Osteoblast (primary cell): ENCODE measurements around the gene C3orf18. TPM values are rescaled to one million over a fixed set of nuclear protein-coding genes. Genes with fewer than 3 reads are reported as not detected.

ENCODE experiments used
- DNase-seq: peaks from one replicate; pipeline ENCODE4 v3.0.0; 2011; ENCODE audit warnings: low spot score, mixed read lengths; ENCODE audit not compliant: insufficient read length; ENCODE audit errors: missing footprints
- H2AFZ ChIP-seq: 2 replicates; pipeline ENCODE4 v1.6.0; 2011; ENCODE audit warnings: mild to moderate bottlenecking, low read length
- H3K27ac ChIP-seq: 2 replicates; pipeline ENCODE4 v1.5.1; 2011; ENCODE audit warnings: mild to moderate bottlenecking, low read depth, low read length, moderate library complexity
- H3K27me3 ChIP-seq: 2 replicates; pipeline ENCODE4 v1.6.0; 2012; ENCODE audit warnings: mild to moderate bottlenecking, control low read depth, inconsistent platforms, low read length, moderate library complexity; ENCODE audit not compliant: insufficient read depth
- H3K36me3 ChIP-seq: 2 replicates; pipeline ENCODE4 v1.5.1; 2011; ENCODE audit warnings: mild to moderate bottlenecking, low read length, control low read depth, moderate library complexity; ENCODE audit not compliant: insufficient read depth
- H3K4me1 ChIP-seq: 2 replicates; pipeline ENCODE4 v1.5.1; 2011; ENCODE audit warnings: mild to moderate bottlenecking, low read length, control low read depth, moderate library complexity; ENCODE audit not compliant: insufficient read depth
- H3K4me2 ChIP-seq: 2 replicates; pipeline ENCODE4 v1.6.0; 2011; ENCODE audit warnings: mild to moderate bottlenecking, low read length; ENCODE audit not compliant: insufficient read depth
- H3K4me3 ChIP-seq: fragments of 200-600 bp; sonication (generic); 3 replicates; pipeline ENCODE4 v1.5.1; 2012; ENCODE audit warnings: mild to moderate bottlenecking, low read length, inconsistent platforms; ENCODE audit not compliant: insufficient read depth
- H3K79me2 ChIP-seq: 2 replicates; pipeline ENCODE4 v1.6.0; 2012; ENCODE audit warnings: mild to moderate bottlenecking, low read length, control low read depth, inconsistent platforms; ENCODE audit not compliant: insufficient read depth
- H3K9me3 ChIP-seq: 2 replicates; pipeline ENCODE4 v1.5.1; 2011; ENCODE audit warnings: low read depth, low read length, control low read depth
- H4K20me1 ChIP-seq: 2 replicates; pipeline ENCODE4 v1.6.0; 2012; ENCODE audit warnings: mild to moderate bottlenecking, low read length, control low read depth; ENCODE audit not compliant: insufficient read depth
- total RNA-seq: library from RNA; depleted of rRNA; stranded (reverse); fragments of >200 nt; gene quantifications from 2 replicates; pipeline ENCODE4 v1.2.3, GENCODE V29; 2012
- TF ChIP-seq, protein P1 (sequence below): IDR thresholded peaks from 2 replicates; pipeline ENCODE4 v1.5.1; 2011; ENCODE audit warnings: mild to moderate bottlenecking, low read depth, low read length, moderate library complexity; ENCODE audit errors: extremely low read depth

The C3orf18 gene
- total RNA-seq, 1 donor: 18.8 TPM

DNA sequence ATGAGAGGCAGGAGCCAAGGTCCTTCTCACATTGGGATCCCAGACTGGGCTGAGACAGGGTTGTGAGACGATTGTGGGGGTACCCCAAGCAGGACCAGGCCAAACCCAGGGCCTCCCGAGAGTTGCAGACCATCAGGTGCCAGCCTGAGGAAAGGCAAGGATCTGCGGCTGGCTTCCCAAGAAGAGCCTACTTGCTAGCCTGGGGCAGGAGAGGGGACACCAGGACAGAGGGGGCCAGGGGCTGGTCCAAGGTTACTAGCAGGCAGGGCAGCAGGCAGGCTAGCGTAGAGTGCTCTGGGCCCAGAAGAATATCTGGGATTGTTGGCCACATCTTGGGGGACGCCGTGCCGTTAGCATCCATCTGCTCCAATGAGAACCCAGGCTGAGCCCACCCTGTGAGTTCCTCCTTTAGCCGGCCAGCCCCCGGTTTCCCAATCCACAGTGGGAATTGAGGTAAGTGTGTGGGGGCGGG, 43.5 kb upstream of the C3orf18 start:
- TF ChIP-seq, protein P1, sequence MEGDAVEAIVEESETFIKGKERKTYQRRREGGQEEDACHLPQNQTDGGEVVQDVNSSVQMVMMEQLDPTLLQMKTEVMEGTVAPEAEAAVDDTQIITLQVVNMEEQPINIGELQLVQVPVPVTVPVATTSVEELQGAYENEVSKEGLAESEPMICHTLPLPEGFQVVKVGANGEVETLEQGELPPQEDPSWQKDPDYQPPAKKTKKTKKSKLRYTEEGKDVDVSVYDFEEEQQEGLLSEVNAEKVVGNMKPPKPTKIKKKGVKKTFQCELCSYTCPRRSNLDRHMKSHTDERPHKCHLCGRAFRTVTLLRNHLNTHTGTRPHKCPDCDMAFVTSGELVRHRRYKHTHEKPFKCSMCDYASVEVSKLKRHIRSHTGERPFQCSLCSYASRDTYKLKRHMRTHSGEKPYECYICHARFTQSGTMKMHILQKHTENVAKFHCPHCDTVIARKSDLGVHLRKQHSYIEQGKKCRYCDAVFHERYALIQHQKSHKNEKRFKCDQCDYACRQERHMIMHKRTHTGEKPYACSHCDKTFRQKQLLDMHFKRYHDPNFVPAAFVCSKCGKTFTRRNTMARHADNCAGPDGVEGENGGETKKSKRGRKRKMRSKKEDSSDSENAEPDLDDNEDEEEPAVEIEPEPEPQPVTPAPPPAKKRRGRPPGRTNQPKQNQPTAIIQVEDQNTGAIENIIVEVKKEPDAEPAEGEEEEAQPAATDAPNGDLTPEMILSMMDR: no peak
- H3K27me3 ChIP-seq: no peaks in the 10 kb centered on the region
- H4K20me1 ChIP-seq: no peaks in the 10 kb centered on the region
- H3K4me3 ChIP-seq: peak overlapping the region; percentile 79
- no peaks in the 10 kb centered on the region for H3K9me3 ChIP-seq
- peak overlapping the region; percentile 36 for H3K27ac ChIP-seq
- DNase-seq: no peak
- no peaks in the 10 kb centered on the region for H3K79me2 ChIP-seq
- peaks cover 9% of the 10 kb centered on the region for H3K36me3 ChIP-seq
- peaks cover 17% of the 10 kb centered on the region for H3K4me1 ChIP-seq
- H3K4me2 ChIP-seq: peak overlapping the region; percentile 86
- peak overlapping the region; percentile 83 for H2AFZ ChIP-seq

DNA sequence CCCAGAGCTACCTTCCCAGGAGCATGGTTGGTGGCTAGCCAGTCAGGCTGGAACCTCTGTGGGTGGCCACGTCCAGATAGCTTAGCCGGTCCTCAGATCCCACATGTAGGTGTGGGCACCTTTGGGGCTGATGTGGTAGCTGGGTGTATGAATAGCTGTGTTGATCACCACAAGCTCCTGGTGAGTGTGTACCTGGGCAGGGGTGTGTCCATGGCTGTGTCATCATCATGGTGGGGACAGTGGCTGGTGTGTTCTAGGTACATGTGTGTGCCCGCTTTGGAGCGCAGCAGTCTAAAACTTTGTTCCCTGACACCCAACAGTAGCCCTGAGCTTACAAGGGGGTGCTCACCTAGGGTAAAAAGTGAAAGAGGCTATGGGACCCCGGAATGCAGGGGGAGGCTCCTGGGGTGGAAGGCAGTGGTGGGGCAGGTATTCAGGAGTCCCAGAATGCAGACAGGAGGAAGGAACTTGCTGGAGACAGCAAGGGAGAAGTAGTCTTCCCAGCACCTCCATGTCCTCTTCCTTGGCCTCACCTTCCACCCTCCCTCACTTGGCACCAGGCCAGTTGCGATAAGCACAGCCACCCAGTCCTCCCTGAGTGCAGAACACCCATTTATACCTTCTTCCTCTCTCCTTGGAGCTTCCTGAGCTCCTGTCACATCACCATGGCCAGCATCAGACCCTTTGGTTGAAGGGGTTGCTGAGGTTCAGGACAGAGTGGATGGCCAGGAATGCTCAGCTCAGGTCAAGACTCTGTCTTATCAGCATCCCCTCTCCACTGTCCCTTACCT, 42.8 kb upstream of the C3orf18 start:
- Histone ChIP-seq H3K27me3 (no peaks in the 10 kb centered on the region), H4K20me1 (no peaks in the 10 kb centered on the region), H3K27ac (no peak overlapping the region), H3K4me2 (peak overlapping the region; percentile 86), H3K36me3 (peaks cover 9% of the 10 kb centered on the region), H3K4me3 (peak overlapping the region; percentile 79), H2AFZ (no peak overlapping the region), H3K9me3 (no peaks in the 10 kb centered on the region), H3K79me2 (no peaks in the 10 kb centered on the region), H3K4me1 (peaks cover 15% of the 10 kb centered on the region)
- TF ChIP-seq, protein P1: no peak
- DNase-seq: peak; percentile 42

DNA sequence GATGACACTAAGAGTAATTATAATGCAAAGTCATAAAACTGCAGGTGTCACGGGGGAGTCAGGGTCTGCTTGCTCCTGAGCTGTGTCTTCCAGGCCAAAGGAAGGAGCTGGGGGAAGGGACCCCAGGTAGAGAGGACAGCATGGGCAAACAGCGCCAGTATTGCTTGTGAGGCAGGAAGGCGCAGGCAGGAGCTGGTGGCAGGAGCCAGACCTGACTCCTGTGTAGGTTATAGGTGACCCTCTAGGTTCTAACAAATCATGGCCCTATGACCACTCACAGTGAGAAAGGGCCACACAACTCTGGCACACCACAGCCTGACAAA, 42.2 kb upstream of the C3orf18 start:
- no peak for DNase-seq
- Histone ChIP-seq H3K4me1 (peaks cover 15% of the 10 kb centered on the region), H2AFZ (no peak overlapping the region), H3K9me3 (no peaks in the 10 kb centered on the region), H3K4me3 (no peak overlapping the region), H3K27ac (no peak overlapping the region), H3K4me2 (no peak overlapping the region), H3K79me2 (no peaks in the 10 kb centered on the region), H3K36me3 (peaks cover 9% of the 10 kb centered on the region), H4K20me1 (no peaks in the 10 kb centered on the region), H3K27me3 (no peaks in the 10 kb centered on the region)
- TF ChIP-seq, protein P1: no peak

DNA sequence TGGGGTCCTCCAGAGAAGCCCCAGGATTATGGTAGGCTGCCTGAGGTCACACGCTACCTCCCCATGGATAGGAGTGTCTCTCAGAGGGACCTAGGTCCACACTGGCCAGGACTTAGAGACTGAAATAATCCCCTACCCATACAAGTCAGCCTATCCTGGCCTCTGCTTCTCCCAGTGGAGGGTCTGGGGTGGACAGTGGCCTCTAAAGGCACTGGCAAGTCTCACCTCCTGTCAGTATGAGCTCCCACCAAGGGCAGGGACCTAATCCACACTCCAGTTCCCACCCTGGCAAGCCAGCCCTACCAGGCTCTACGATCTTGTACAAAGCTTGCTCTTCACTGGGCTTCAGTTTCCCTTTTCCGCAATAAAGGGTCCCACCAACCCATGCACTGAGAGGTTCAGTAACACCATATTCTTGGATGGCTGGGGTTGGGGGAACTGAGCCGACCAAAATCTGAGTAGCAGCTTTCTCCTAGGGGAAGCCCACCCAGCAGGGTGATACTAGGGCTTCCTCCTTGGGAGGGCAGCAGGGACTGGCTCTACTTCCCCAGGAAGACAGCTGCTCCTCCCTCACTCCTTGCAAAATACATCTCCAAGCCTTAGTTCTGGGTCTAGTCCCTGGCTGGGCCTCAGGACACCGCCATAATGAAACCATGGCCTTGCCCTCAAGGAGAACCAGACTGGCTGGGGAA, 41.7 kb upstream of the C3orf18 start:
- Histone ChIP-seq H2AFZ (no peak overlapping the region), H3K4me3 (no peak overlapping the region), H3K4me2 (no peak overlapping the region), H3K27me3 (no peaks in the 10 kb centered on the region), H3K79me2 (no peaks in the 10 kb centered on the region), H3K4me1 (peaks cover 15% of the 10 kb centered on the region), H3K36me3 (peaks cover 9% of the 10 kb centered on the region), H3K9me3 (no peaks in the 10 kb centered on the region), H3K27ac (no peak overlapping the region), H4K20me1 (no peaks in the 10 kb centered on the region)
- DNase-seq: peak; percentile 71
- TF ChIP-seq, protein P1: no peak
